ENCODE data around the gene SEC16B.
"Not testable (repeated sequence)": the region's sequence is repeated elsewhere in the genome, so short reads cannot be mapped to it uniquely, and the experiment has no call there.

SEC16B gene

DNA sequence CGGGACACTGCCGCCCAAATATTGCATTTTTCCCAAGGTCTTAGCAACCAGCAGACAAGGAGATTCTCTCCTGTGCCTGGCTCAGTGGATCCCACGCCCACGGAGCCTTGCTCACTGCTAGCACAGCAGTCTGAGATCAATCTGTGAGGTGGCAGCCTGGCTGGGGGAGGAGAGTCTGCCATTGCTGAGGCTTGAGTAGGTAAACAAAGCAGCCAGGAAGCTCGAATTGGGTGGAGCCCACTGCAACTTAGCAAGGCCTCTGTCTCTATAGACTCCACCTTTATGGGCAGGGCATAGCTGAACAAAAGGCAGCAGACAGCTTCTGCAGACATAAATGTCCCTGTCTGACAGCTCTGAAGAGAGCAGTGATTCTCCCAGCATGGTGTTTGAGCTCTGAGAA lies 16.4 kb upstream of the SEC16B start:
- not testable (repeated sequence) for H3K4me3 Mint-ChIP-seq; ATAC-seq; DNase-seq (ENCODE audit: low spot score in 2 of 2); H3K27ac Mint-ChIP-seq; H3K36me3 Mint-ChIP-seq; H3K4me1 Mint-ChIP-seq
- H3K9me3 Mint-ChIP-seq, result peaks cover 14% of the 10 kb centered on the region

- Mint-ChIP-seq H3K9me3 (peaks cover 17% of the 10 kb centered on the region), H3K4me1 (no peaks in the 10 kb centered on the region), H3K27ac (no peak overlapping the region), H3K4me3 (no peak overlapping the region), H3K36me3 (no peaks in the 10 kb centered on the region)
- no peak for ATAC-seq
- DNase-seq (ENCODE audit: low spot score in 2 of 2), result no peak
These were observed 14.9 kb upstream of the SEC16B start for GRCh38 chr1:177984761-177985160.

DNA sequence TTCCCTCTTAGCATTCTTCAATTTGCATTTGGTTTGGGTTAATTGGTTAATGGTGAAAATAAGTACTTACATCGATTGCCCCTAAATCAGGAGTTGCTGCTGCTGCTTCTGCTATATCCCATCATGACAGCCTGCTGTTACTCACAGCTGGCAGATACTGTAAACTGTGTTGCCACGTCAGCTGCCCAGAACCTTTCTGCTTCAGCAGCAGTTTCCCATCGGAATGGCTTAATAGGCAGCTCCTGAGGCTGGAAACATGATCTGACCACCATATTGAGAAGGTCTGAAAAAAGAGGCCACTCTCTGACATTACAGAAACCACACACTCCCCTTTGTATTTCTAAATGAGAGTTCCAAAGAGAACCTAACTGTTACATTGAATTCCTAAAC lies 14.3 kb upstream of the SEC16B start:
- no peak for DNase-seq (ENCODE audit: low spot score in 2 of 2)

GRCh38 chr1:177983482-177984135 lies 13.8 kb upstream of the SEC16B start:
- Mint-ChIP-seq H3K4me1 (no peaks in the 10 kb centered on the region), H3K36me3 (no peaks in the 10 kb centered on the region), H3K27ac (no peak overlapping the region), H3K4me3 (no peak overlapping the region), H3K9me3 (peaks cover 14% of the 10 kb centered on the region)
- DNase-seq (ENCODE audit: low spot score in 2 of 2) (no peak), ATAC-seq (no peak)

More for the DNA sequence above, 14.3 kb upstream of the SEC16B start:
- Mint-ChIP-seq H3K27ac (no peak overlapping the region), H3K4me1 (no peaks in the 10 kb centered on the region), H3K36me3 (no peaks in the 10 kb centered on the region), H3K9me3 (peaks cover 17% of the 10 kb centered on the region), H3K4me3 (no peak overlapping the region)
- no peak for ATAC-seq

- Mint-ChIP-seq H3K4me1 (no peaks in the 10 kb centered on the region), H3K4me3 (no peak overlapping the region), H3K9me3 (peaks cover 14% of the 10 kb centered on the region), H3K27ac (no peak overlapping the region), H3K36me3 (no peaks in the 10 kb centered on the region)
- ATAC-seq, result no peak
- DNase-seq (ENCODE audit: low spot score in 2 of 2), result no peak
These were observed 13.2 kb upstream of the SEC16B start for GRCh38 chr1:177983077-177983476.

DNA sequence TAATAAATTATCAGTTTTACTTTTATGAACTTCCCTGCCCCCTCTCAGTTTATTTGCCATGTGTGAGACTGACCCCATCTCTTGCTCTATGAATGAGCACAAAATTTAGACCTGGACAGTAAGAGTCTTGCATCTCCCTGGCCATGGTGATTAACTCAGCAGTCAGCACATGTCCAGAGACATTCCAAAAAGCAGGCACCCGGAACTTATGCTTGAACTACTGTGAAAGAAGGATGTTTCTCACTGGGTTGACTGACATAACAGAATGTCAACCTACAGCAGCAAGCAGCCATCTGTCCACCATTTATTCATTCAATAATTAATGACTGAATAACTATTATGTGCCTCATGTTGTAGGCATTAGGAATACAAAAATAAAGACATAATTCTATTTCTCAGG lies 11.3 kb upstream of the SEC16B start:
- Mint-ChIP-seq H3K36me3 (no peaks in the 10 kb centered on the region), H3K9me3 (peaks cover 8% of the 10 kb centered on the region), H3K4me3 (no peak overlapping the region), H3K4me1 (no peaks in the 10 kb centered on the region), H3K27ac (no peak overlapping the region)
- DNase-seq (ENCODE audit: low spot score in 2 of 2) (no peak), ATAC-seq (no peak)

DNA sequence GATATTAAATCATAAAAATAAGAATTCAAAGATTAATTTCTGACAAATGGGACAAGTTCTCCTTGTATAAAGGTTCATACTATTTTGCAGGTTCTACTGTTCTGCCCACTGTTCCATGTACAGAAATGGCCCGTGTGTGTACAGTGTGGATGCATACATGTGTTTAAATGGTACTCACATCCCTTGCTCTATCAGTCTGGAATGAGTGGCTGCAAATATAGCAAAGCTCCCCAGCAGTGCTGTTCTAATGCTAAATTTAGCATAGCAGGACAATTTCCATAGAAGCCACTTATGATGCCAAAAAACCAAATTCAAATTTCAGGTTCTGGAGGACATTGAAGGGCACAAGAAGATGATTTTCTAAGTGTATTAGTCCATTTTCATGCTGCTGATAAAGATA lies 9.4 kb upstream of the SEC16B start:
- Mint-ChIP-seq H3K27ac (no peak overlapping the region), H3K9me3 (peaks cover 8% of the 10 kb centered on the region), H3K36me3 (no peaks in the 10 kb centered on the region), H3K4me1 (no peaks in the 10 kb centered on the region), H3K4me3 (no peak overlapping the region)
- no peak for ATAC-seq
- no peak for DNase-seq (ENCODE audit: low spot score in 2 of 2)

DNA sequence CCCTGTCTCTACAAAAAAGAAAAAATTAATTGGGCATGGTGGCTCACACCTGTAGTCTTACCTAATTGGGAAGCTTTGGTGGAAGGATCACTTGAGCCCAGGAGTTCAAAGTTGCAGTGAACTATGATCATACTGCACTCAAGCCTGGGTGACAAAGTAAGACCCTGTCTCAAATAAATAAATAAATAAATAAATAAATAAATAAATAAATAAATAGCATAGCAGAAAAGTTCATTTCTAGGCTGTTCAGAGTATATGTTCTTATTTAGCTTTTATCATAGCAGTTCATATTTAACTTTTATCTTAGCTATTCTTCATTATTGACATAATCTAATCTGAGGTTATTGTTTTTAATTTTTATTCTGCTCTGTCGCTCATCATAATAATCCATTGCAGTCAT lies 8.7 kb upstream of the SEC16B start:
- H3K9me3 Mint-ChIP-seq, result peaks cover 13% of the 10 kb centered on the region
- no peak overlapping the region for H3K27ac Mint-ChIP-seq
- DNase-seq (ENCODE audit: low spot score in 2 of 2) (no peak), ATAC-seq (no peak)
- no peaks in the 10 kb centered on the region for H3K4me1 Mint-ChIP-seq
- no peak overlapping the region for H3K4me3 Mint-ChIP-seq
- H3K36me3 Mint-ChIP-seq, result no peaks in the 10 kb centered on the region

- no peaks in the 10 kb centered on the region for H3K4me1 Mint-ChIP-seq
- H3K36me3 Mint-ChIP-seq, result no peaks in the 10 kb centered on the region
- peaks cover 17% of the 10 kb centered on the region for H3K9me3 Mint-ChIP-seq
- H3K4me3 Mint-ChIP-seq, result no peak overlapping the region
- ATAC-seq, result no peak
- H3K27ac Mint-ChIP-seq, result no peak overlapping the region
- DNase-seq (ENCODE audit: low spot score in 2 of 2), result no peak
These were observed 7.3 kb upstream of the SEC16B start for GRCh38 chr1:177977141-177977540.

- Mint-ChIP-seq H3K4me1 (no peaks in the 10 kb centered on the region), H3K36me3 (no peaks in the 10 kb centered on the region), H3K4me3 (no peak overlapping the region), H3K9me3 (peaks cover 12% of the 10 kb centered on the region), H3K27ac (no peak overlapping the region)
- DNase-seq (ENCODE audit: low spot score in 2 of 2) (no peak), ATAC-seq (no peak)
These were observed 6.7 kb upstream of the SEC16B start for GRCh38 chr1:177976596-177976995.

DNA sequence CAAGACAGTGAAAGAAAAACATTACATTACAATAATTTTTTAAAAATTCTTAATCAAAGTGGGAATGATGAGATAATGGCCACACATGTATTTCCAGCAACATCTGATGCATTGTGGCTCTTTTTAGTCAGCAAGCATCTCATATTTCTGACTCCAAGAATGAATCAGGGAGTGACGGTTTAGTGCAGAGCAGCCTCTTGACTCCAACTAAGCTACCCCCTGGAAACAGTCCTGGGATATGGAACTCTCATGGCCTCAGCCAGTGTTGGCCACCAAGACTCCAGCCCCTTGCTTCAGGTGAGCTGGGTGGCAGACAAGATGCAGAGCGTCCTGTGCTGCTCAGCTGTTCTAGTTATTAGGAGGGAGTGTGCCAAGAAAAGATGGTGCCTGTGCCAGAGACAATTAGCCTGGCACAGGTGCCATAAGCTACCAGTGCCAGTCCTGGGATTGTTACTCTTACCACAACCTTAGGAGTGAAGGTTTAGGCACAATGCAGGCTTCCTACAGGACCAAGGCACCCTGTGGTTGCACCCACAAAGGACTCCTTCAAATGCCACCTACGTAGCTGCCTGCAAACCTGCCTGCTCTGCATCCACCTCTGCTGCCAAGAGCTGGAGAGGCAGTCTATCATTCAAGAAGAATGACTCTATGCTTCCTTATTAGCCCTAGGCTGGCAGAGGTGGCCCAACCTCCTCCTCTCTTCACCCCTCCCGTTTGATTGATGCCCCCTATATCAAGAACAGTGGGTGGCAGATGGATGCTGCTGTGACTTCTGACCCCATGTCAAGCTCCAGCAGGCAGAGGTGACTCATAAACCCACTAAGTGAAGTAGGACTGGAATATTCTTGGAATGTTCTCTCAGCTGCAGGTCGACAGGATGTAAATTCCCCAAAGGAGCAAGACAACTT lies 6.0 kb upstream of the SEC16B start:
- Mint-ChIP-seq H3K4me3 (no peak overlapping the region), H3K4me1 (no peaks in the 10 kb centered on the region), H3K27ac (no peak overlapping the region), H3K36me3 (no peaks in the 10 kb centered on the region), H3K9me3 (peaks cover 12% of the 10 kb centered on the region)
- DNase-seq (ENCODE audit: low spot score in 2 of 2) (no peak), ATAC-seq (no peak)

GRCh38 chr1:177973585-177973984 lies 3.7 kb upstream of the SEC16B start:
- ATAC-seq (no peak), DNase-seq (ENCODE audit: low spot score in 2 of 2) (no peak)
- Mint-ChIP-seq H3K9me3 (peaks cover 9% of the 10 kb centered on the region), H3K27ac (no peak overlapping the region), H3K4me1 (no peaks in the 10 kb centered on the region), H3K4me3 (no peak overlapping the region), H3K36me3 (no peaks in the 10 kb centered on the region)

DNA sequence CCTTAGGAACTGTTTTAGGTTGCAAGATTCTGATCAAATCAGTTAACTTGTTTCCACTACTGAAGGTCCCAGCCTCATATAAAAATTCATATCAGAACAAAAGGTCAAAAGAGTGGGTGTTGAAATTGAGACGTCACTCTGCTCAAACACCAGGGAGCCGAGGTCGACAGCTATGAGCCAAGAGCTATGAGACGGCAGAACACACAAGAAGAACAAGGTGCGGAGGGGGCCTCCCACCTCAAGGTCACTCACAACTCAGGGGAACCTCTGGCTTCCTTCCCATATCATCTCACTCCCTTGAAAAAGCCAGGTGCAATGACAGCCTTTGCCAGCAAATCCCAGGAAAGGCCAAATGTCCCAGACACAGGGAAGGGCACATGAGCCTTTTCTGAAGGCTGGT lies 749 bp downstream of the SEC16B start:
- H3K4me3 Mint-ChIP-seq, result no peak overlapping the region
- H3K9me3 Mint-ChIP-seq, result peaks cover 8% of the 10 kb centered on the region
- DNase-seq (ENCODE audit: low spot score in 2 of 2) (no peak), ATAC-seq (no peak)
- H3K4me1 Mint-ChIP-seq, result no peaks in the 10 kb centered on the region
- H3K27ac Mint-ChIP-seq, result no peak overlapping the region
- H3K36me3 Mint-ChIP-seq, result no peaks in the 10 kb centered on the region

DNA sequence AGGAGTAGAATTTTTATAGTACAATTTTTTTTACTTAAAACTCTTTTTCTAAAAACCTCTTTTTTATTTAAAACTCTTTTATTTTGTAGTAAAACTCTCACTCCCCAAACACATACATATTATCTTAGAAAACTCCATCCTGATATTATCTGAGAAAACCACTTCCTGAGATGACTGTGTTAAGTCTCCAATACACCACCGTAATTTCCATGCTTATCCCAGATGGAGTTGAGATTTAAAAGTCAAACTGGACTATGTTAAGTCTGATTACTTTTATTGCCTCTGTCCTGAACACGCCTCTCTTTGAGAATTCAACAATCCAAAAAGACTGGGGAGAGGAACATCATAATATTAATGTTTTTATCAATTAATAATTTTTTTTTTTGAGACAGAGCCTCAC lies 3.7 kb downstream of the SEC16B start:
- H3K36me3 Mint-ChIP-seq, result no peaks in the 10 kb centered on the region
- no peaks in the 10 kb centered on the region for H3K4me1 Mint-ChIP-seq
- no peaks in the 10 kb centered on the region for H3K9me3 Mint-ChIP-seq
- no peak overlapping the region for H3K4me3 Mint-ChIP-seq
- ATAC-seq, result no peak
- no peak for DNase-seq (ENCODE audit: low spot score in 2 of 2)
- H3K27ac Mint-ChIP-seq, result no peak overlapping the region

DNA sequence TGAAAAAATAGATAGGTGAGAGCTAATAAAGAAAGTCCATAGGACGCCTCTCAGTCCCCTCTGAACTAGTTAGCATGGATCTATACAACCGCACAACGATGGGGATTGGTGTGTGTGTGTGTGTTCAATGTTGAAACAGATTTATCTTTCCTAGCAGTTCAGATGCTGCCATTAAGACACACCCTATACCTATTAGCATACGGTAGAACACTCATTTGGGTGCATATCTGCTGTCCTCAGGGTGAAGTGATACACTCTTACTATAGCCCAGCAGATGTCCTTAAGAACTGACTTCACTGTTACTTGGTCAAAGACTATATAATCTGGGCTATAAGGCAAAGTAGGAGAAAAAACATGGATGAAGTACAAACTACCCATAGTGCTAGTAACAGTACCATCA lies 4.6 kb downstream of the SEC16B start:
- no peaks in the 10 kb centered on the region for H3K4me1 Mint-ChIP-seq
- ATAC-seq (no peak), DNase-seq (ENCODE audit: low spot score in 2 of 2) (no peak)
- no peaks in the 10 kb centered on the region for H3K9me3 Mint-ChIP-seq
- no peaks in the 10 kb centered on the region for H3K36me3 Mint-ChIP-seq
- H3K27ac Mint-ChIP-seq, result no peak overlapping the region
- no peak overlapping the region for H3K4me3 Mint-ChIP-seq

- no peaks in the 10 kb centered on the region for H3K9me3 Mint-ChIP-seq
- no peak overlapping the region for H3K27ac Mint-ChIP-seq
- ATAC-seq (peak; percentile 31), DNase-seq (ENCODE audit: low spot score in 2 of 2) (no peak)
- no peaks in the 10 kb centered on the region for H3K4me1 Mint-ChIP-seq
- H3K4me3 Mint-ChIP-seq, result no peak overlapping the region
- H3K36me3 Mint-ChIP-seq, result no peaks in the 10 kb centered on the region
These were observed 5.5 kb downstream of the SEC16B start for GRCh38 chr1:177964336-177964735.

All from stimulated activated effector memory CD8-positive, alpha-beta T cell treated with anti-CD3 and anti-CD28 coated beads, Interleukin-12 subunit alpha, Interleukin-12 subunit beta, amount 100 ng/mL, for 72 hours (primary cell).